ENCODE measurements around the gene NCAPG2. TPM values are rescaled to one million over a fixed set of nuclear protein-coding genes. Genes with fewer than 3 reads are reported as not detected.

Gene NCAPG2
- total and polyA plus RNA-seq, 10 of the 15 experiments (the other 5 are each of a cell fraction or from before 2014, with no cell fraction given) = 11.2 to 78.2 (median 49.2) TPM

DNA sequence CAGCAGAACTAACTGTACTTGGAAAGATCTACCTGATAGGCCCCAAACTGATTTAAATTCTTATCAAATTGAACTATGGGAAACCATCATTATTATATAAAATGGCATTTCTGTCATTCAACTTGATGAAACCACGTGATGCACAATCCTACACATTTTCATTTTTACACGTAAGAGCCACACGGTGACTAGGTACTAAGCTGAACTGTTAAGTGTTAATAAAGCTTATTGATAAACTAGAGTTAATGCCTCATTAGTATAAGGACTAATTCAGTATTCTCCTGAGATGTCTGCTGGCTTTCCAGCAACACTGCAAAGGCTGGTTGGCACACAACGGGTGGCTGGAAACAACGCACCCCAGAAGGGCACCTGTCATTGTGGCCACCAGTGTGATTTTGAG, 4.6 kb downstream of the NCAPG2 start:
- POLR2A ChIA-PET = no interaction called here
- FAIRE-seq (no peak), DNase-seq (ENCODE audit: low read depth, low spot score) (no peak), ATAC-seq (no peak)
- no peak overlapping the region for H3K4me2 ChIP-seq (ENCODE audit: control insufficient read depth, insufficient read depth)
- no peaks in the 10 kb centered on the region for H4K20me1 ChIP-seq (ENCODE audit: control insufficient read depth, insufficient read depth)
- H3K36me3 ChIP-seq (ENCODE audit: control insufficient read depth in 2 of 2, insufficient read depth in 2 of 2, low read length in 1 of 2) = peaks cover 10 to 12% of the 10 kb centered on the region in 2 experiments; a peak in 3 of 4 replicates
- BruUV-seq (replicated peaks) = no TSS peak
- H3K4me1 ChIP-seq (ENCODE audit: control insufficient read depth, insufficient read depth, low read length) = peaks cover 3% of the 10 kb centered on the region
- H3K4me3 ChIP-seq = no peak overlapping the region
- in situ Hi-C loops (cut with MboI) (no loop called here), intact Hi-C loops (cut with micrococcal nuclease; ENCODE audit: unreplicated experiment) (no loop called here)
- no peaks in the 10 kb centered on the region for H3K27me3 ChIP-seq (replicated peaks in 1 of 2; ENCODE audit: control insufficient read depth in 2 of 2, insufficient read depth in 2 of 2, low read length in 1 of 2)
- RAD21 ChIA-PET (ENCODE audit: unreplicated experiment) = interaction anchor here (1.0 kb wide), 1 partner anchor 277 kb away, joined by 5 read pairs; no protein-coding TSS in a partner anchor
- TF ChIP-seq, protein P1, sequence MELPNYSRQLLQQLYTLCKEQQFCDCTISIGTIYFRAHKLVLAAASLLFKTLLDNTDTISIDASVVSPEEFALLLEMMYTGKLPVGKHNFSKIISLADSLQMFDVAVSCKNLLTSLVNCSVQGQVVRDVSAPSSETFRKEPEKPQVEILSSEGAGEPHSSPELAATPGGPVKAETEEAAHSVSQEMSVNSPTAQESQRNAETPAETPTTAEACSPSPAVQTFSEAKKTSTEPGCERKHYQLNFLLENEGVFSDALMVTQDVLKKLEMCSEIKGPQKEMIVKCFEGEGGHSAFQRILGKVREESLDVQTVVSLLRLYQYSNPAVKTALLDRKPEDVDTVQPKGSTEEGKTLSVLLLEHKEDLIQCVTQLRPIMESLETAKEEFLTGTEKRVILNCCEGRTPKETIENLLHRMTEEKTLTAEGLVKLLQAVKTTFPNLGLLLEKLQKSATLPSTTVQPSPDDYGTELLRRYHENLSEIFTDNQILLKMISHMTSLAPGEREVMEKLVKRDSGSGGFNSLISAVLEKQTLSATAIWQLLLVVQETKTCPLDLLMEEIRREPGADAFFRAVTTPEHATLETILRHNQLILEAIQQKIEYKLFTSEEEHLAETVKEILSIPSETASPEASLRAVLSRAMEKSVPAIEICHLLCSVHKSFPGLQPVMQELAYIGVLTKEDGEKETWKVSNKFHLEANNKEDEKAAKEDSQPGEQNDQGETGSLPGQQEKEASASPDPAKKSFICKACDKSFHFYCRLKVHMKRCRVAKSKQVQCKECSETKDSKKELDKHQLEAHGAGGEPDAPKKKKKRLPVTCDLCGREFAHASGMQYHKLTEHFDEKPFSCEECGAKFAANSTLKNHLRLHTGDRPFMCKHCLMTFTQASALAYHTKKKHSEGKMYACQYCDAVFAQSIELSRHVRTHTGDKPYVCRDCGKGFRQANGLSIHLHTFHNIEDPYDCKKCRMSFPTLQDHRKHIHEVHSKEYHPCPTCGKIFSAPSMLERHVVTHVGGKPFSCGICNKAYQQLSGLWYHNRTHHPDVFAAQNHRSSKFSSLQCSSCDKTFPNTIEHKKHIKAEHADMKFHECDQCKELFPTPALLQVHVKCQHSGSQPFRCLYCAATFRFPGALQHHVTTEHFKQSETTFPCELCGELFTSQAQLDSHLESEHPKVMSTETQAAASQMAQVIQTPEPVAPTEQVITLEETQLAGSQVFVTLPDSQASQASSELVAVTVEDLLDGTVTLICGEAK (IDR thresholded peaks at IDR 0.05; ENCODE audit: borderline replicate concordance) = peak; percentile 53; the same call in 1 of the 2 replicates
- TF ChIP-seq RAD51 (IDR thresholded peaks at IDR 0.05) = peak; percentile 43; the same call in 1 of the 2 replicates
- TF ChIP-seq ATF7 (IDR thresholded peaks at IDR 0.05; ENCODE audit: low read depth) = no peak
- TF ChIP-seq EZH2 (IDR thresholded peaks at IDR 0.05; ENCODE audit: borderline replicate concordance, control insufficient read depth, low read depth, low read length) = no peak
- H3K9ac ChIP-seq (ENCODE audit: control insufficient read depth, insufficient read depth, low read length) = no peak overlapping the region
- H2AFZ ChIP-seq (ENCODE audit: control insufficient read depth, low read depth, low read length) = no peak overlapping the region
- peaks cover 56% of the 10 kb centered on the region for H3K79me2 ChIP-seq (ENCODE audit: control insufficient read depth, insufficient read depth, low read length)
- SMC1A ChIA-PET (ENCODE audit: uncharacterized antibody, unreplicated experiment) = interaction anchor here (0.7 to 8.2 kb wide), 4 partner anchors 10 to 277 kb away, joined by 3 to 62 read pairs (median 4); no protein-coding TSS in a partner anchor
- 91% methylated on average over 5 of the region's 5 CpGs for WGBS (ENCODE audit: insufficient coverage, insufficient replicate concordance, low lambda C conversion rate, missing lambda C conversion rate)
- H3K27ac ChIP-seq (ENCODE audit: control insufficient read depth, insufficient read depth) = no peak overlapping the region
- CTCF ChIA-PET = interaction anchor here (1.7 to 7.0 kb wide), 2 partner anchors 9 to 277 kb away, joined by 4 to 78 read pairs; no protein-coding TSS in a partner anchor
- no peaks in the 10 kb centered on the region; the same call in 2 of the 3 replicates for H3K9me3 ChIP-seq (replicated peaks; ENCODE audit: control insufficient read depth, insufficient read depth, low read length)
